Loucy (cell line): ENCODE results near the gene MAGEA12.
"Not testable (repeated sequence)": the region's sequence is repeated elsewhere in the genome, so short reads cannot be mapped to it uniquely, and the experiment has no call there.

ENCODE experiments used
- H2AFZ ChIP-seq: fragments of 200-600 bp; sonication (generic); 2 replicates; pipeline ENCODE4 v1.6.0; 2016; ENCODE audit warnings: antibody characterized with exemption, mild to moderate bottlenecking, low read length, moderate library complexity
- H3F3A ChIP-seq: fragments of 200-600 bp; 2 replicates; pipeline ENCODE4 v1.6.0; 2016; ENCODE audit warnings: antibody characterized with exemption, low read depth, mild to moderate bottlenecking
- H3K27me3 ChIP-seq: fragments of 200-600 bp; sonication (generic); 2 replicates; pipeline ENCODE4 v1.6.1; 2014; ENCODE audit warnings: low read length, mild to moderate bottlenecking; ENCODE audit not compliant: insufficient read depth, poor library complexity, severe bottlenecking
- H3K36me3 ChIP-seq: fragments of 200-600 bp; sonication (generic); 2 replicates; pipeline ENCODE4 v1.6.1; 2016; ENCODE audit warnings: low read length; ENCODE audit not compliant: insufficient read depth
- H3K4me1 ChIP-seq: fragments of 200-600 bp; sonication (generic); 2 replicates; pipeline ENCODE4 v1.5.1; 2014; ENCODE audit warnings: low read length, mild to moderate bottlenecking; ENCODE audit not compliant: insufficient read depth, poor library complexity, severe bottlenecking
- H3K4me2 ChIP-seq: fragments of 200-600 bp; sonication (generic); 2 replicates; pipeline ENCODE4 v1.6.0; 2014; ENCODE audit warnings: antibody characterized with exemption, low read length, low read depth, mild to moderate bottlenecking; ENCODE audit not compliant: poor library complexity, severe bottlenecking
- H3K4me3 ChIP-seq: fragments of 200-600 bp; sonication (generic); 2 replicates; pipeline ENCODE4 v1.5.1; 2014; ENCODE audit warnings: low read length, mild to moderate bottlenecking, mixed read lengths; ENCODE audit not compliant: poor library complexity, severe bottlenecking
- H3K79me2 ChIP-seq: fragments of 200-600 bp; sonication (generic); 2 replicates; pipeline ENCODE4 v1.6.1; 2014; ENCODE audit warnings: low read length; ENCODE audit not compliant: insufficient read depth
- H3K9ac ChIP-seq: fragments of 200-600 bp; sonication (generic); 2 replicates; pipeline ENCODE4 v1.6.0; 2014; ENCODE audit warnings: mild to moderate bottlenecking, low read depth, low read length, moderate library complexity; ENCODE audit not compliant: poor library complexity, severe bottlenecking
- H3K9me2 ChIP-seq: fragments of 200-600 bp; sonication (generic); replicated peaks from 2 replicates; pipeline ENCODE4 v1.6.1; 2016; ENCODE audit warnings: low read depth, low read length, mixed read lengths
- H3K9me3 ChIP-seq: fragments of 200-600 bp; sonication (generic); 2 replicates; pipeline ENCODE4 v1.6.1; 2014; ENCODE audit warnings: mild to moderate bottlenecking, antibody characterized with exemption, low read length, low read depth; ENCODE audit not compliant: insufficient read depth
- H4K20me1 ChIP-seq: fragments of 200-600 bp; sonication (generic); 2 replicates; pipeline ENCODE4 v1.6.0; 2014; ENCODE audit warnings: antibody characterized with exemption, low read length, mild to moderate bottlenecking; ENCODE audit not compliant: insufficient read depth, poor library complexity, severe bottlenecking
- EZH2phosphoT487 ChIP-seq: fragments of 200-600 bp; IDR thresholded peaks from 2 replicates; pipeline ENCODE4 v1.6.1; 2018; ENCODE audit warnings: antibody characterized with exemption, mild to moderate bottlenecking, moderate library complexity, borderline replicate concordance
- TF ChIP-seq, protein P1 (sequence below): fragments of 200-600 bp; sonication (generic); conservative IDR thresholded peaks from 2 replicates; pipeline ENCODE4 v1.5.1; 2014; ENCODE audit warnings: mild to moderate bottlenecking, antibody characterized with exemption, low read length

MAGEA12 gene

DNA sequence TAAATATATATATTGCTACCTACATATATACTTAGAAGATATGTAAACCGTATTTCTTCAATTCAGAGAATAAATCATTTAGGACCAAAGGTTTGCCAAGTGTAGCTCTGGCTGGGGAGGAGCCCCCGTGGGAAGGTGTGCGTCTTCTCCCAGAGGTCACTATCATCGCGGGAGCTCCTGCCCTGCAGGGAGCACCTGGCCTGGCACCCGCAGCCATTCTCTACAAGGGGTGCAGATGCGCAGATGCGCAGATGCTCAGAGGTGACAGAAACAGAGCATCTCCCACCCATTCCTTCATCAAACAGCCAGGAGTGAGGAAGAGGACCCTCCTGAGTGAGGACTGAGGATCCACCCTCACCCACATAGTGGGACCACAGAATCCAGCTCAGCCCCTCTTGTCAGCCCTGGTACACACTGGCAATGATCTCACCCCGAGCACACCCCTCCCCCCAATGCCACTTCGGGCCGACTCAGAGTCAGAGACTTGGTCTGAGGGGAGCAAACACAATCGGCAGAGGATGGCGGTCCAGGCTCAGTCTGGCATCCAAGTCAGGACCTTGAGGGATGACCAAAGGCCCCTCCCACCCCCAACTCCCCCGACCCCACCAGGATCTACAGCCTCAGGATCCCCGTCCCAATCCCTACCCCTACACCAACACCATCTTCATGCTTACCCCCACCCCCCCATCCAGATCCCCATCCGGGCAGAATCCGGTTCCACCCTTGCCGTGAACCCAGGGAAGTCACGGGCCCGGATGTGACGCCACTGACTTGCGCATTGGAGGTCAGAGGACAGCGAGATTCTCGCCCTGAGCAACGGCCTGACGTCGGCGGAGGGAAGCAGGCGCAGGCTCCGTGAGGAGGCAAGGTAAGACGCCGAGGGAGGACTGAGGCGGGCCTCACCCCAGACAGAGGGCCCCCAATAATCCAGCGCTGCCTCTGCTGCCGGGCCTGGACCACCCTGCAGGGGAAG, 19.5 kb upstream of the MAGEA12 start, which contains the start of gene MAGEA2B:
MAGEA2B (plus strand) TSS at position 814 of the 973 bp plus-strand sequence. CDS start 2,479 bp downstream, outside the sequence.
- not testable (repeated sequence) for H3K79me2 ChIP-seq, H3K4me3 ChIP-seq, H3K4me1 ChIP-seq, H3K4me2 ChIP-seq, H3F3A ChIP-seq, H3K9ac ChIP-seq, H3K36me3 ChIP-seq, H2AFZ ChIP-seq, H3K9me3 ChIP-seq, H3K9me2 ChIP-seq, H3K27me3 ChIP-seq, H4K20me1 ChIP-seq

DNA sequence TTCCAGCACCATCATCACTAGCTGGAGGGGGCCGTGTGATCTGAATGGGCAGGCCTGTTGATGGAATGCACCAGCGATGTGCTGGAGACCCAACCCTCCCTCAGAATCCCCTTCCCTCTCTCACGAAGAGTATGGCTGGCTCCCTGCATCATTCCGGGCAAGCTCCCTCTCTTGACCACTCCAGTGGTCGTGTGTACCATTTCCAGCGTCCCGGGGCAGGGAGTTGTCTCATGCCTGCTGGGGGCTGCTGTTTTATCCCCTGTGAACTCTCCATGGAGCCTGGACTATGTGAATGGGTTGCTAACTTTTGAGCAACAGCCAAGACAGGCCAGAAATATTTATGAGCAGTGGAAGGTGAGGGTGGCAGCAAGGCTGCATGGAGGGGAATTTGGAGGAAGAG, 8.1 kb upstream of the MAGEA12 start:
- Histone ChIP-seq H3K4me1 (no peaks in the 10 kb centered on the region), H3K27me3 (no peaks in the 10 kb centered on the region), H3K9me2 (no peaks in the 10 kb centered on the region), H4K20me1 (no peaks in the 10 kb centered on the region), H3F3A (no peaks in the 10 kb centered on the region), H3K36me3 (no peaks in the 10 kb centered on the region), H3K9me3 (no peaks in the 10 kb centered on the region), H3K9ac (no peak overlapping the region), H2AFZ (no peak overlapping the region), H3K4me3 (no peak overlapping the region), H3K4me2 (no peak overlapping the region), H3K79me2 (no peaks in the 10 kb centered on the region)
- TF ChIP-seq EZH2phosphoT487 = no peak
- TF ChIP-seq, protein P1, sequence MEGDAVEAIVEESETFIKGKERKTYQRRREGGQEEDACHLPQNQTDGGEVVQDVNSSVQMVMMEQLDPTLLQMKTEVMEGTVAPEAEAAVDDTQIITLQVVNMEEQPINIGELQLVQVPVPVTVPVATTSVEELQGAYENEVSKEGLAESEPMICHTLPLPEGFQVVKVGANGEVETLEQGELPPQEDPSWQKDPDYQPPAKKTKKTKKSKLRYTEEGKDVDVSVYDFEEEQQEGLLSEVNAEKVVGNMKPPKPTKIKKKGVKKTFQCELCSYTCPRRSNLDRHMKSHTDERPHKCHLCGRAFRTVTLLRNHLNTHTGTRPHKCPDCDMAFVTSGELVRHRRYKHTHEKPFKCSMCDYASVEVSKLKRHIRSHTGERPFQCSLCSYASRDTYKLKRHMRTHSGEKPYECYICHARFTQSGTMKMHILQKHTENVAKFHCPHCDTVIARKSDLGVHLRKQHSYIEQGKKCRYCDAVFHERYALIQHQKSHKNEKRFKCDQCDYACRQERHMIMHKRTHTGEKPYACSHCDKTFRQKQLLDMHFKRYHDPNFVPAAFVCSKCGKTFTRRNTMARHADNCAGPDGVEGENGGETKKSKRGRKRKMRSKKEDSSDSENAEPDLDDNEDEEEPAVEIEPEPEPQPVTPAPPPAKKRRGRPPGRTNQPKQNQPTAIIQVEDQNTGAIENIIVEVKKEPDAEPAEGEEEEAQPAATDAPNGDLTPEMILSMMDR = no peak

DNA sequence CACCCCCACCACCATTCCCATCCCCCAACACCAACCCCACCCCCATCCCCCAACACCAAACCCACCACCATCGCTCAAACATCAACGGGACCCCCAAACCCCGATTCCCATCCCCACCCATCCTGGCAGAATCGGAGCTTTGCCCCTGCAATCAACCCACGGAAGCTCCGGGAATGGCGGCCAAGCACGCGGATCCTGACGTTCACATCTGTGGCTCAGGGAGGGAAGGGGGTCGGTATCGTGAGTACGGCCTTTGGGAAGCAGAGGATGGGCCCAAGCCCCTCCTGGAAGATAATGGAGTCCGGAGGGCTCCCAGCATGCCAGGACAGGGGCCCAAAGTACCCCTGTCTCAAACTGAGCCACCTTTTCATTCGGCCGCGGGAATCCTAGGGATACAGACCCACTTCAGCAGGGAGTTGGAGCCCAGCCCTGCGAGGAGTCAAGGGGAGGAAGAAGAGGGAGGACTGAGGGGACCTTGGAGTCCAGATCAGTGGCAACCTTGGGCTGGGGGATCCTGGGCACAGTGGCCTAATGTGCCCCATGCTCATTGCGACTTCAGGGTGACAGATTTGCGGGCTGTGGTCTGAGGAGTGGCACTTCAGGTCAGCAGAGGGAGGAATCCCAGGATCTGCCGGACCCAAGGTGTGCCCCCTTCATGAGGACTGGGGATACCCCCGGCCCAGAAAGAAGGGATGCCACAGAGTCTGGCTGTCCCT, 744 bp downstream of the MAGEA12 start:
- H4K20me1 ChIP-seq, H3K4me2 ChIP-seq, H3F3A ChIP-seq, H3K9me2 ChIP-seq, H3K4me3 ChIP-seq, H3K27me3 ChIP-seq, H3K9ac ChIP-seq, H3K79me2 ChIP-seq, H3K36me3 ChIP-seq, H3K9me3 ChIP-seq, H3K4me1 ChIP-seq, H2AFZ ChIP-seq: not testable (repeated sequence)

DNA sequence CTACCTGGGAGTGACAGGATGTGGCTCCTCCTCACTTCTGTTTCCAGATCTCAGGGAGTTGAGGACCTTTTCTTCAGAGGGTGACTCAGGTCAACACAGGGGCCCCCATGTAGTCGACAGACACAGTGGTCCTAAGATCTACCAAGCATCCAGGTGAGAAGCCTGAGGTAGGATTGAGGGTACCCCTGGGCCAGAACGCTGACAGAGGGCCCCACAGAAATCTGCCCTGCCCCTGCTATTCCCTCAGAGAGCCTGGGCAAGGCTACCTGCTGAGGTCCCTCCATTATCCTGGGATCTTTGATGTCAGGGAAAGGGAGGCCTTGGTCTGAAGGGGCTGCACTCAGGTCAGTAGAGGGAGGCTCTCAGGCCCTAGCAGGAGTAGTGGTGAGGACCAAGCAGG, 1.5 kb downstream of the MAGEA12 start:
- no peaks in the 10 kb centered on the region for H3K4me1 ChIP-seq
- no peaks in the 10 kb centered on the region for H3K27me3 ChIP-seq
- H3K79me2 ChIP-seq = no peaks in the 10 kb centered on the region
- H3K9me3 ChIP-seq = no peaks in the 10 kb centered on the region
- no peak overlapping the region for H3K4me2 ChIP-seq
- no peak overlapping the region for H3K4me3 ChIP-seq
- TF ChIP-seq, protein P1 = no peak
- TF ChIP-seq EZH2phosphoT487 = no peak
- no peak overlapping the region for H2AFZ ChIP-seq
- no peaks in the 10 kb centered on the region for H3K9me2 ChIP-seq
- H3K36me3 ChIP-seq = no peaks in the 10 kb centered on the region
- no peaks in the 10 kb centered on the region for H3F3A ChIP-seq
- no peak overlapping the region for H3K9ac ChIP-seq
- H4K20me1 ChIP-seq = no peaks in the 10 kb centered on the region
